Stimulated activated CD4-positive, alpha-beta T cell treated with anti-CD3 and anti-CD28 coated beads, TNF-alpha, amount 100 ng/mL, for 48 hours (primary cell): ENCODE measurements around the gene MPC1L.

Experiments
- DNase-seq, 3 donors: peaks; one replicate each; pipeline ENCODE4 v3.0.0-alpha.2; 2020; ENCODE audit warnings: low read depth in 3 of 3

MPC1L gene

DNA sequence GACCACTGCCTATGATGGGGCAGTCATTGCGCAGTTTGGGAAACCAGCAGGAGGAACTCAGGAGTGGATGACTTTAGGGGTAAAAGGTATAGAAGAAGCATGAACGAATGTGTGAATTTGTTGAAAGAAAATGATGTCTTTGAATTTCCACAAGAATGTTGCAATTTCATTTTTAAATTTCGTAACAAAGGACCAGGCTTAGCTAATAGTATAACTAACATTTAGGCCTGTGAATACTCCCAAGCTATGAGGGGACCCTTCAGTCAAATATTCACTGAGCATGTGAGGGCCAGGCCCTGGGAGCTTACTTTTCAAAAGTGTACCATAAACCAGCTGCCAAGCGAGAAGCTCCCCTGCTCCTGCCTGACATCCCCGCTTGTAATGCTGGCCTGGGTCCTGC is 5.3 kb downstream of the MPC1L start:
- no peak for DNase-seq

DNA sequence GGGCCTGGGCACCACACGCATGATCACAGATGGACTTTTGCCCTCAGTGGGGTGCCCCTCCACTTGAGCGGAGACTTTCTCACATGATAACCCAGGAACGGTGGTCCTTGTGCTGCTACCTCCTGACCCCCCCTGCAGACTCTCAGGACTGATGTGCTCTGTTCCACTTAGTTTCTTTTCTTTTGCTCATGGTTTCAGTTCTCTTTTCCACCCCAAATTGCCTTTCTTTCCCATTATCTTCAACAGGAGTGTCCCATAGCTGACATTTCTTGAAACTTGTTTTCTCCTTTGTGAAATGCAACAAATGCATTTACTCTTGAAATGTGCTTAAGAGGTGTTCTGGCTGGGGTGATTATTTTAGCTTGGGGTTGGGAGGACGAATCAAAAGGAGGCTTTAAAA is 9.0 kb downstream of the MPC1L start:
- no peak for DNase-seq

DNA sequence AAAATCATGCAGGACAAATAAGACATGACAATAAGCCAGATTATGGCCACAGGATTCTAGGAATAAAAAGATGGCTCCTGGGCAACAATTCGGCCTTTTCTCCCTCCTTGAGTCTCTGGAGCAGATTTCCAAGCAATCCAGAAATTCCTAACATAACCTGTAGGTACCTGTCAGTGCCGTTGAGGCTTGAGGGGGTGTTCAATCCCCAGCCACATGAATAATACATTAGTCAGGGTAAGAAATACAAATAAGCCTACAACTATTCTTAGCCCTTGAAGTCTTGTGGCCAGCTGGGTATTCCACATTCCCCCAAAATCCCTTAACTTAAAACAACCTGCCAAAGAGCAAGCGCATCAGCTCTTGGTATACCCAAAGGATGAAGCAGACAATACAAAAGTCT is 14.5 kb downstream of the MPC1L start:
- DNase-seq: no peak

DNA sequence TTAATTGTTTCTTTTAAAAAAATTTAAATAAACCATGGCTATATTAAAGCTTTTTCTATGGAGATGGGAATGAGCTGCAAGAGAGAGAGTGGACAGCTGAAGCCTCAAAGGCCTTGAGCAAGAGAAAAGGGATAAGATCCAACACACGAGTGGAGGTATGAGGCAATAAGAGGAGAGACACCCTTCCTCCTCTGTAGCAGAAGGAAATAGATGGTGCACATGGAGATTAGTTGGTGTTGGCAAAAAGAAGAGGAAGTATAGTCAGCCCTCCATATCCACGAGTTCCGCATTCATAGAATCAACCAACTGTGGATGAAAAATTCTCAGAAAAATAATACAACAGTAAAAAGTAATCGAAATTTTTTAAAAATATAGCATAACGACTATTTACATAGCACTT is 20.9 kb downstream of the MPC1L start:
- DNase-seq: no peak

DNA sequence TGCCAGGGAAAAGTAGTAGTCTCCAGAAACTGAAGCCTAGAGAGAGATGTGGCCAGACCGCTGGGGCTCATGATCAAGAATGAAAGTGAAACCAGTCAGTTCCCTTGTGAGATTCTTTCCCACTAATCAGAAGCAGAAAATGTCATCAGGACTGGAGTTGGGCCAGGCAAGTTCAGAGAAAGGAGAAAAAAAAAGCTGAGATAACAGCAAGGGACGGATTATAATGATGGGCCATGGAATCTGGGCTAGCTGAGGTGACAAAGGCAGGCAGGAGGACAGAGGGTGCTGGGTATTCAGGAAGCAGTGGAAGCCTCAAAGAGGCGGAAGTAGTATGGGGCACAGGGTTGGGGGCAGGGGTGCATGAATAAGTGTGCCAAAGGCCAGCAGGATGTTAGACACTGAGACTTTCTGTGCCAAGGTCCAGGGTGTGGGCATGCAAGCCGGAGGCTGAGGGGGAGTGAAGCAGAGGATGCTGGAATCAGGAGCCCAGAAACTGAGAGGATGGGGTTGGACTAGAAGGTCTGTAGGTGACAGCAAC is 21.7 kb downstream of the MPC1L start:
- peak in 1 of 3 donors; percentile 22 for DNase-seq

DNA sequence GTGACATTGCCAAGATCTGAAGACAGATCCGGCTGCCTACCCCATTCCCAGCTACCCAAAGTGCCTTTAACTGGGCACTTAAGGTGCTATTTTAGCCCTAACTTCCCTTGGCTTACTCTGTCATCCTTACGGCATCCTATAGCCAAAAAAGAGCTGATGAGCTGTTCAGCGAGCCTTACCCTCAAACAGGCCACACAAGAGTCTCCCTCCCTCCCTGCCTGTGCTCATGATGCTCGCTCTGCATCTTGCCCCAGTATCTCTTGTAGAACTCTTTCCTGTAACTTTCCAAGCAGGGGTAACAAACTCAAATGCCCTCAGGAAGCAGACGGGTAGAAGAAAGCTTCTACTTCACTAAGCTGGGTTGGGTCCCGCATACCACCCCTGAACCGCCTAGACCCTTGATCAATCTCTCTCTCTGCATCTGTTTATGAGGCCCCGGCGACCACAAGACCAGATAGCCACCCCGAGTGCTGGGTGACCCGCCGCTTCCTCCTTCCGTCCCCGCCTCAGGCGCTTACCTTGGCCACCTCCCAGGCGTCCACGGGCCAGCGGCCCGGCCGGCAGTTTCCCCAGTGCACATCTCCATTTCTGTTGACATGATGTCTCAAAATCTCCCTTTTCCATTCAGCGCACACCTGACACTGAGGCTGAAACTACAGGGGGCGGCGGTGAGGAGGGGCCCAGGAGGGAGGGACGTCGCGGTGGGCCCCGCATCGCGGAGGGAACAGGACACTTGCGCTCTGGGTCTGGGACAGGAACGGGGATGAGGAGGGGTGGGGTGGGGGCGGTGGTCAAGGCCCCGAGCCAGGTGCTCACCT is 23.5 kb downstream of the MPC1L start:
- peak in 1 of 3 donors; percentile 7 for DNase-seq

DNA sequence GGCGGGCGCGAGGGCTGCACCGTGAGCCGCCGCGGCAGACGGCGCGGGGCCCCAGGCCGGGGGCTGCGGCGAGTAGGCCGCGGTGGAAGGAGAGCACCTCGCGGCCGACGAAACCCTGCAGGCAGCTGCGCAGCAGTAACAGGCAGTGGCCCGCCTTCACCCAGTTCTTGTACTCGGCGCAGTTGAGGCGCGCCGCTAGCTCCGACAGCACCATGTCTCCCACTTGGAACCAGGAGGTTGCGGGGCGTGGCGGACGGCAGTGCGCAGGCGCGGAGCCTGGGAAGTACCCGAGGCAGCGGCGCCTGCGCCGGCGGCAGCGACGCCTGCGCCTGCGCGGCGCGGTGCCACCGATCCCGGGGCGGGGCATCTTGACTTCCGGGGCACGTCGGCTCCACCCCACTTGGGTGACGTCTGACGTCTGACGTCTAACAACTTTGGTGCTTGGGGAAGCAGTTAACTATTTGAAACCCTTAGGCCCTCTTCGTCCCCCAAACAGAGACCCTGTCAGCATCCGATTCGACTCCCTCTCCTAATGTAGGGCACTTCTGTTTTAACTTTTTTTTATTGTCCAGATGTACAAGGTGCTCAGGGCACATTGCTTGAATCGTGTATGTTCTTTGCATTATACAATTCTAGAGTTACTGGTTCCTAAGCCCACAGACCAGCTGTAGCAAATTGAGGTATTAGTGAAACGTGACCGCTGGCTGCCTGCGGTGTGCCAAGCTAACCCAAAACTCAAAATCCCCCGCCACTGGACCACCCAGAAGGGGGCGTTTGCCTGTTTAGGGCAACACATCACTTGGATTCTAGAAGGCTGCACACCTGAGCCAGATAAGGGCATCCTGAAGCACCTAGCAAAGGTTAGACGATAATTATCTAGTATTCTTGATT is 24.3 kb downstream of the MPC1L start, which contains the start of gene CXorf38:
Gene CXorf38, minus strand, starts transcription at position 255 of the 891 bp plus-strand sequence. Its CDS starts 41 bp downstream, at position 214.
- DNase-seq: peak; percentile 79 to 95 (median 84)

DNA sequence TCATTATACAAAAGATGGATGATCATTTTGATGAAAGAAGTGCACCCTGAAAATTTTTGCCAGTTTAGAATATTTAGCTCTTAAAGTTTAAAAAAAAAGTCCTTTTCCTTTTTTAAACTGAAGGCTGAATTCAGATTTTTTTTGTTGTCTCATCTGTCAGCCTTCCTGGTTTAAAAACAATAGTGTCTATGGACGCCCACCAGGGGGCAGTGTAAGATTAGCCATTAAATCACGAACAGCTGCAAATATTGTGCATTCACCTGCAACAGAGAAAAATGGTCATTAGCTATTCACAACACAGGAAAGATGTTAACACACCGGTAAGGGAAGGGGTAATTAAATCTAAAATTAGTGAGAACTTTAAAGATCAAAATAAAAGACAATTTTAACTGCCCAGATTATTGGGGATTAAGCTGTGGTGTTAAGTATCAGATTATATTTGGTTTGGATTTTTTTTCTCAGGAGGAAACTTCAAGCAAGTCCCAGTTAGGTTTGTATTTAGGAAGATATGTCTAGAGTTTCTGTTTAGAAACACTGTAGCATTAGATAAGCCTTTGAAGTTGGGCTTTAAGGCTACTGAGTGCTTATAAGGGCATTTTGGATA is 28.5 kb downstream of the MPC1L start:
- DNase-seq: peak in 2 of 3 donors; percentile 40 to 69

DNA sequence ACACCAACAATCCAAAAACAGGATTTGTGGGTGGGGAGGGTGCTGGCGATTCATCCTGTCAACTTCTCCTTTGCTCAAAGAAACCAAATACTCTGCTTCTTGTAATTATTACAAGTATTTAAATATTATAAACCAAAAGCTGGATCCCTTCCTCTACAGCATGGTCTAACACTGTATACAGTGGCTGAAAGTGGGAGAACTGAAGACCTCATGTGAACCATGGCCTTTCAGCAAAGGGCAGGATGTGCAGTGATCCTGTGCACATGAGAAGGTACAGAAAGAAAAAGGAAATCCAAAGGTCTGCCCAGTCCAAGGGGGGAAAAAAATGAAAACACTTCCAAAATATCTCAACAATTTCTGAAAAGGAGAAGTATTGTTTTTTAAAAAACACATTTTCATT is 29.4 kb downstream of the MPC1L start:
- no peak for DNase-seq

DNA sequence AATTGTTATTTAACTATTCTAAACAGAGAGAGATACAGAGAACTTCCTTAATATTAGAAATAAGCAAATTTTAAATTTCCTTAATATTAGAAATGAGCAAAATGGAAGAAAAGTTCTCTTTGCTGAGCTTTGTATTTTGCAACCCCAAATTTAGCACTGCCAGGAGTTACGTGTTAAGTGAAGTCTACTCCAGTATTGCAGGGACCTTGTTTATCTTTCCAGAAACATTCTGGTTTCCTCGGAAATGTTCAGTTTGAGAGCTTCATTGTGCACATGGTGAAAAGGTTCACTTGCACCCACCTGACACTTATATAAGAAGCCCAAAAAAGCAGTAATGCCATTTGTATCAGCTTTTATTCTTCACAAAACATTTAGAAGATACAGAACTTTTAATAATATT is 30.3 kb downstream of the MPC1L start:
- no peak for DNase-seq

DNA sequence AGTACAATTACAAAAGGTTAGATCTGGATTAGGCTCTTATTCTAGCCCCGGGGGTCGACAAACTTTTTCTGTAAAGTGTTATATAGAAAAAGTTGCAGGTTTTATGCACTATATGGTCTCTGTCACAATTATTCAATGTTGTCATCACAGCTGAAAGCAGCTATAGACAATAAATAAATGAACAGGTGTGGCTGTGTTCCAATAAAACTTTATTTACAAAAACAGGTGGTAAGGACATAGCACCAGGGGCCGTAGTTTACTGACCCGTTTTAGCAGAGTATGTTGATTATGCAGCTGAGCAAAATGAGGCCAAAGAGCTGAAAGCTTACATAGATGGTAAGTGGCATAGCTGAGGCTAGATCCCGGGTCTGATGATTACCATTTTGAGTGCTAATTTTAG is 37.2 kb downstream of the MPC1L start:
- no peak for DNase-seq

DNA sequence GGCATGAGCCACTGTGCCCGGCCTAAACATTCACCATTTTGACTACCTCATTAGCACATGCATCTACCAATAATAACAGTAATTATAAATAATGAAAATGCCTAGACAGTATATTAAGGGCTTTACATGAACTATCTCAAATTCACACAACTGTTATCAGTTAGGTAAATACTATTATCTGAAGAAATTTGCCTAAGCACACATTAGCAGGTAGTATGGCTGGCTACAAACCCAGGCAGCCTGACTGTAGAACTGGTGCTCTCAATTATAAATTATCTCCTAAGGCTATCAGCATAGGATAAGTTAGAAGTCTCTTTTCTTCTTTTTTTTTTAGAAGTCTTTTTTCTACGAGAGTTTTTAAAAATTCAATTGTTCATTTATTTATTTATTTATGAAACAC is 38.3 kb downstream of the MPC1L start:
- DNase-seq: no peak

DNA sequence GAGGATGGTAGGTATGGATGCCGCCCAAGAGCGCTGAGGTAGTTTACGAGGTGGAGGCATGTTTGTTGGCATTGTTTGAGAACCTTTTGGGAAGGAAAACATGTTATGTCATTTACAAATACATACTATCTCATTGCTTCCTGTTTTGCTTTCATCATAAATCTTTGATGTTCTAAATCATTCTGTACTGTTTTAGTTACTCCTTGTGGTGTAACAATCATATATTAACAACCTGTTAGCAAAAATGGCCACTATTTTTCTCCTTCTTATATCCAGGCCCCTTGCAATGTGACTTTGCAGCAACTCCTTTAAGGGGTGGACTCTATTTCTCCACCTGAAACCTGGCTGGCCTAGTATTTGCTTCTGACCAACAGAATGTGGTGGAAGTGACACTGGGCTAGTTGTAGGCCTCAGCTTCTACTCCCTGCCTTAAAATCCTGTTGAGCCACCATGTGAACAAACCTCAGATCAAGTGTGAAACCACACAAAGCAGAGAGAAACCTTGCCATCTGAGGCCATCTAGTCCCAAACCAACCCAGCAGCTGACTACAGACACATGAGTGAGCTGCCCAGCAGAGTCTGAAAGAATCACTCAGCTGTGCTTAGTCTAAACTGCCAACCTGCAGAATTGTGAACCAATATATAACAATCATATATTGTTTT is 40.0 kb downstream of the MPC1L start:
- no peak for DNase-seq

DNA sequence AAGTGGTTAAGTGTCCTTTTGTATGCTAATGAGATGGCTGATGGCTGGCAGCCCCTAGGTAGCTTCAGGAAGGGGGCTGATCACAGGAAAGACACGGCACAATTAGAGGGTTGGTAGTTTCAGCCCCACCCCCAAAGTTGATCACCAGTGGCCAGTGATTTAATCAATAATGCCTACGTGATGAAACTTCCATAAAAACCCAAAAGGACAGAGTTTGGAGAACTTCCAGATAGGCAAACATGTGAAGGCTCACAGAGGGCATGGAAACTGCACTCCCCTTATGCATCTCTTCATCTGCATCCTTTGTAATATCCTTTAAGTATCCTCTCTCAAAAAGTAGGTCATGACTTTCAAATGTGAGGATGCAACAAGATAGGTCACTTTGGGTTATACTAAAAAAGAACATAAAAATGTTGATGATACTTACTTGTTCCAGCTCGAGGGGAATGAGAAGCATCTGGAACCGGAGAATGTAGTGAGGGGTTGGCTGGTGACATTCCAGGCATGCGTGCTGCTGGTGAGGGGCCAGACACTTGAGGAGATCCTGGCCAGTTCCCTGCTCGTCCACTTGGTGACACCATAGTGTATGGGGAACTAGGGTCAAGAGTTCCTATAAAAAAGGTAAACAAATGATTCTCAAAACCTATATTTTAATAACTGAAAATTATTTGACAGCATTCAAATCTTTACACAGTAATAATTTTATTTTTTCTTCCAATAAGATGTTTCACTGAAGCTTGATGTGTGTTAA is 40.8 kb downstream of the MPC1L start:
- no peak for DNase-seq

DNA sequence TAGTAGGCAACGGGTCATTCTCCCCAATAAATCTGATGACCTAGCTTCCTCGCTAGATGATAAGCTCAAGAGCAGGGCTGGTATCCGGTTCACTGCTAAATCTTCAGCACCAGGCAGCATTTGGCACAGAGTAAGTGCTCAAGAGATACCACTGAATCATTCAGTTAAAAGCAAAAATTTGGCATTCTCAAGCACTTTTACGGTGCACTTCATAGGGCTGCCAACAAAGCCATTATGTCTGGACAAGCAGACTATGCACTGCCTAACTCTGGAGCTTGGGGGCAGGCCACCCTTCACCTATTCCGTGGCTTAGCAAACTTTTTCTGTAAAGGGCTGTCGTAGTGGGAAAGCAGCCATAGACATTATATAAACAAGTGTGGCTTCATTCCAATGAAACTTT is 47.9 kb downstream of the MPC1L start:
- no peak for DNase-seq
